Measurements from ENCODE around the gene DHX29.

- TF ChIP-seq, protein P1, sequence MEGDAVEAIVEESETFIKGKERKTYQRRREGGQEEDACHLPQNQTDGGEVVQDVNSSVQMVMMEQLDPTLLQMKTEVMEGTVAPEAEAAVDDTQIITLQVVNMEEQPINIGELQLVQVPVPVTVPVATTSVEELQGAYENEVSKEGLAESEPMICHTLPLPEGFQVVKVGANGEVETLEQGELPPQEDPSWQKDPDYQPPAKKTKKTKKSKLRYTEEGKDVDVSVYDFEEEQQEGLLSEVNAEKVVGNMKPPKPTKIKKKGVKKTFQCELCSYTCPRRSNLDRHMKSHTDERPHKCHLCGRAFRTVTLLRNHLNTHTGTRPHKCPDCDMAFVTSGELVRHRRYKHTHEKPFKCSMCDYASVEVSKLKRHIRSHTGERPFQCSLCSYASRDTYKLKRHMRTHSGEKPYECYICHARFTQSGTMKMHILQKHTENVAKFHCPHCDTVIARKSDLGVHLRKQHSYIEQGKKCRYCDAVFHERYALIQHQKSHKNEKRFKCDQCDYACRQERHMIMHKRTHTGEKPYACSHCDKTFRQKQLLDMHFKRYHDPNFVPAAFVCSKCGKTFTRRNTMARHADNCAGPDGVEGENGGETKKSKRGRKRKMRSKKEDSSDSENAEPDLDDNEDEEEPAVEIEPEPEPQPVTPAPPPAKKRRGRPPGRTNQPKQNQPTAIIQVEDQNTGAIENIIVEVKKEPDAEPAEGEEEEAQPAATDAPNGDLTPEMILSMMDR (optimal IDR thresholded peaks at IDR 0.05 in 1 of 3, IDR thresholded peaks at IDR 0.05 in 1 of 3, conservative IDR thresholded peaks at IDR 0.05 in 1 of 3; ENCODE audit: extremely low read depth in 1 of 3, insufficient read depth in 2 of 3, low read length in 3 of 3) = peak in 2 of 3 experiments; percentile 23 to 25
- TF ChIP-seq EZH2 (IDR thresholded peaks at IDR 0.05; ENCODE audit: low read length) = no peak
Measured at GRCh38 chr5:55232985-55233928, 74.2 kb downstream of the DHX29 start, which contains the start of gene CCNO.
